HTERT RPE-1 (cell line): ENCODE results near the gene SLC41A1.
"Not testable (repeated sequence)": the region's sequence is repeated elsewhere in the genome, so short reads cannot be mapped to it uniquely, and the experiment has no call there.

Experiments used
- in situ Hi-C: fragments of 300-500 bp; cut with MboI; formaldehyde crosslinking; loops from 4 replicates; pipeline ENCODE4 v1.14.3; 2020; ENCODE audit warnings: low sequenced_read_pairs

The SLC41A1 gene

DNA sequence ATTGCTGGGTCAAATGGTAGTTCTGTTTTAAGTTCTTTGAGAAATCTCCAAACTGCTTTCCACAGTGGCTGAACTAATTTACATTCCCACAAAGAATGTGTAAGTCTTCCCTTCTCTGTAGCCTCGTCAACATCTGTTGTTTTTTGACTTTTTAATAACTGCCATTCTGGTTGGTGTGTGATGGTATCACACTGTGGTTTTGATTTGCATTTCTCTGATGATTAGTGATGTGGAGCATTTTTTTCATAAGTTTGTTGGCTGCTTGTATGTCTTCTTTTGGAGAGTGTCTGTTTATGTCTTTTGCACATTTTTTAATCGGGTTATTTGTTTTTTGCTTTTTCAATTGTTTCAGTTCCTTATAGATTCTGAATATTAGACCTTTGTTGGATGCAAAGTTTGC, 10.3 kb upstream of the SLC41A1 start:
- in situ Hi-C loops, result not testable (repeated sequence)

DNA sequence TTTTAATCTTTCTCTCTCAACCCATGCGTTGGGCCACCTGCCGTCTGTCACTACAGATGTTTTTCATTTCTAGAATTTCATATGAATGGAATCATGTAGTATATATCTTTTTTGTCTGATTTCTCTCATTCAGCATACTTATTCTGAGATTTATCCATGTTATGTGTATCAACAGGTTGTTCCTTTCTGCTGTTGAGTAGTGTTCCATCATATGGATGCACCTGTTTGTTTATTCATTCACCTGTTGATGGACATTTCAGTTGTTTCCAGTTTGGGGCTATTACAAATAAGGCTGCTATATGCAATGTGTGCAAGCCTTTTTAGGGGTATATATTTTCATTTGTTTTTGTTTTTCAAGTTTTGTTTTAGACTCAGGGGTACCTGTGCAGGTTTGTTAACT, 9.4 kb upstream of the SLC41A1 start:
- in situ Hi-C loops, result no loop called here

DNA sequence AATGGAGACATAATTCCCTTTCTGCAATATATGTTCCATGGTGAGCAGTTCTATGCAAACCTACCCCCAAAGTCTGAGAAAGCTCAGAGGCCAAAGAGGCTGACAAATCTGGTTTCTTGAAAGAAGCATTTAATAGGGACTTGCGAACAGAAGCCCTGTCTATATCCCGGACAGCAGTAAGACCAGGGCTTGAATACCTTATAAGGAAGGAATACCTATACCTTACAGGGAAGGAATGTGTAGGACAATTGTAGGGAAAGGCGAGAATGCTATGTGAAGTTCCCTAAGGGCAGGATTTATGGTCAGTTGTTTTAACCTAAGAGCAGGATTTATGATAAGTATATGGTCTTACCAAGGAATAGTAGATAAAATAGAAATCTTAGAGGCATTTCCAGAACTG, 5.0 kb upstream of the SLC41A1 start:
- in situ Hi-C loops, result no loop called here

DNA sequence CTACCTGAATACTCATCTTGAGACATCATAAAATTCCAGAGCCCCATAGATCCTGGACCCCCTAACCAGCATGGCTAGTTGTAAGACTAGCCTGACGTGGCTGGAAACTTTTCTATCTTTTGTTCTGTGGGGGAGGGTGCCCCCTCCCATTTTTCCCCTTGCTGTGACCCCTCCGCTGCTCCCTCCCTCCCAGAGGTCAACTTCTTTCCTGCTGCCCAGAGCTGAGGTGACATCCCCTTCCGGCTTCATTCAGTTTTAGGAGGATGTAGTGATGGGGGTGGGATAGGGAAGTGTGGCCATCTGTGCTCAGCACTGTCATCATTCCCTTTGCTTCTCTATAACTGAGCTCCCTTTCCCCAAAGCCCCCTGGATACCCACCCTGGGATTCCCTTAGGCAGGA, 4.4 kb upstream of the SLC41A1 start:
- in situ Hi-C loops, result no loop called here

DNA sequence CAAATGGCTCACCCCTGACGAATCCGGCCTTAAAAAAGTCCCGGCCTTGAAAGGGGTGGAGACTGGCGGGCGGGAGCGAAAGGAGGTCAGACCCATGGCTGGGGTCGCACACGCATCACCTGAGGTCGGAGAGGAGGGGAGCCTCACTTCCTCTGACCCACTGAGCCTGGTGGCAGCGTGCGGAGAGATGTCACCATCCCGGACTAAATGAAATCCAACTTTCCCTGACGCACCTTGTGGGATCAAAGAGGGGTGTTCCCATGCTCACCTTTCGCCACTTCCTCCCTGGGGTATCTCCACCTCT, 709 bp upstream of the SLC41A1 start:
- in situ Hi-C loops, result no loop called here

DNA sequence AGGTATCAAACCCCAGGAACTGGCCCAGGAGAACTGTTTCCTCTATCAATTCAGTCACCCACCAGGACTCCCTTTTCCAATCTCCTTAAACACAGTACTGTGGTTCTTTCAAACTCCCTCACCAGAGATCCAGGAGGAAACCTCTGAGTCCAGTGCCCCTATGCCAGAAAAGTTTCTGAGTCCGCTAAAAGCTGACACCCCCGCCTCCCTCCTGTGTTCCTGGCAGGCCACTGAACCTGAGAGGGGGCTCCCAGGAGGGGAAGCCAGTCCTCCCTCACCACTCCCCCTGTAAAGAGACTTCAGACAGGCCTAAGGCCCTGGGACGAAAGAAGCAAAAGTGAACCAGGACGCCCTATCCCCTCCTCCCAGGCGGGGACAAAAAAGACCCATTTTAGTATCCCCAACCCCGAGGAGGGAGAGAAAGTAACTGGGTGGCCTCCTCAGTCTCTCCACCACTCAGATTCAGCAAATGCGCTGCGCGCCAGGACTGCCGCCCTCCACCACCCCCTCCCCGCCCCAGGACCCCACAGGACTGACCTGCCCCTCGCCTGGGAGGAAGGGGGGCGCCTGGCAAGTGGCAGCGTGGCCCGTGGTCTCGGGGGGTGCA, 624 bp downstream of the SLC41A1 start:
- in situ Hi-C loops, result no loop called here

DNA sequence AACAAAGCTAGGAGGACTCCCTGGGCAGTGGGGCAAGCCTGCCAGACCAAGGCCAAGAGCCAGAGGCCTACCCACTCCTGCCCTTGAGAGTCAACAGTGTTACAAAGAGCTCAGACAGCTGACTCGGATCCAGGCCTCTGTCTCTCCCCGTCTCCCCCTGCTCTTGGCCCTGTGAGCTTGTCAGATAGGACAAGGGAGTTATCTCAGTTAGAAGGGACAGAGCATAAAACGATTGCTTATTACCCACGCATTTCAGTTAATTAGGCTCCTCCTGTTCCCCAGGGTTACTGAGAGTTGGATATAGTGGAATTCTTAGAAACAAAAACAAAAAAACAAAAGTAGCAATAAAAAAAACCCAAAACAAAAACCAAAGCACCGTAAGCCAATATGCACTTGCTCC, 1.3 kb downstream of the SLC41A1 start:
- in situ Hi-C loops, result no loop called here

DNA sequence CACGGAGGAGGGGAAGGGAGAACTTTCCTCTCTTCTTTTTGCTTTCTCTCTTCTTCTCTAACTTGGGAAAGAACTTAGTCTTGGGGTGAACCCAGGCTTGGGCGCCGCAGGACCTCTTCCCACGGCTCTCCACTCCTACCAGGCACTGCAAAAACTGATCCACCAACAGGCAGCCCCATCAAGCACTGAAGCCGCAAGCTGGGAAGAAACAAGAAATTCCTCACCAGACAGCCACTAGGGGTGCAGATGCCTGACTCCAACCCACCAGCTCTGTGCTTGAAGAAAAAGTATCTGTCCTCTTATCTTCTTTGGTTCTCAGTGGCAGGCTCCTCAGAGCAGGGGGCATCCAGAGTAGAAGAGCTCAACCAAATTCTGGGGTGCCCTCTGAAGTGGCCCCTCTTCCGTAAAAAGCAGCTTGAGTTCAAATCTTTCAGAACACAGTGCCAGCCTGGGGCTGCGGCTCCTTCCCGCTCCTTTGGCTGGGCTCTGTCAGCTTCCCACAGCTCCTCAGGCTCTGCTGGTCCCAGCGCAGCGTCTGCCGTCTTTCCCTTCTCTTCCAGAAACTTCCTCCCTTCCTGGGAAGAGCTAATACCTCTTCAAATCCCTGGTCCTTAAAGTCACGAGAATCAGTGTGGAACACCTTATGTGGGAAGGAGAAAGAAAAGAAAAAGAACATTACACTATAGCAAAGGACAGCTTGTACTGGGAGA, 2.4 kb downstream of the SLC41A1 start:
- in situ Hi-C loops, result no loop called here

DNA sequence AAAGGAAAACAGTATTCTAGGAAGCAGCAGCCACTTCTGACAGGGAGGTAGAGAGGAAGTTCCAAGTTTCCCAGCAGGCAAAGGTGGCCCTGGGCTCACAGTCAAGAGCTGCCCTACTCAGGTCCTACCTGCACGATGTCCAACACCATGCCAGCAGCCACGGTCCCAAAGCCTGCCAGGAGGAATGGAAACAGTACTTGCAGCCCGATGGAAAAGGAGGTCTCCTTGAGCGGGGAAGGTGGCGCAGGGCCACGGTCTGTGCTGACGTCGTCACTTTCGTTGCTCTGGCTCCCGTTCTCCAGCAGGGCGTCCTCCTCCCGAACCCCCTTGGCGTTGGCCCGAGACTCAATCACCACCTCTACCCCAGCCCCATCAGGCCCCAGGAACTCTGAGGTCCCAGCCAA, 3.1 kb downstream of the SLC41A1 start:
- in situ Hi-C loops, result no loop called here

DNA sequence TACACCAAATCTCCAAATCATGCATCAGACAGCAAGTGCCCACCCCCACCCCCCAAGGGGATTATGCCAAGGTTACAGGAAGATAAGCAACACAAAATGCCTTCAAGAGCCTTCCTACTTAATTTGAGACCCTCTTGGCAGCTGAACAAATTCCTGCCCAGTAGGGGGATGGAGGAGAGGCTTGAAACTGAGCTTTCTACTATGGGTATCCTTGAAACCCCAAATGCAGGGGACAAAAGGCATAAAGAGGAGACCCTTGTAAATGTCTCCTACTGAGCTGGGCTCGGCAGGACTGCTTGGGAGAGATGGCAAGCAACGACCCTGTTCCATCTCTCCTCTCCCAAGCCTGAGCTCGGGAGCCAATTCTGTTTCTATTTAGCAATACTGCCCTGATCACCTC, 3.5 kb downstream of the SLC41A1 start:
- in situ Hi-C loops, result no loop called here

DNA sequence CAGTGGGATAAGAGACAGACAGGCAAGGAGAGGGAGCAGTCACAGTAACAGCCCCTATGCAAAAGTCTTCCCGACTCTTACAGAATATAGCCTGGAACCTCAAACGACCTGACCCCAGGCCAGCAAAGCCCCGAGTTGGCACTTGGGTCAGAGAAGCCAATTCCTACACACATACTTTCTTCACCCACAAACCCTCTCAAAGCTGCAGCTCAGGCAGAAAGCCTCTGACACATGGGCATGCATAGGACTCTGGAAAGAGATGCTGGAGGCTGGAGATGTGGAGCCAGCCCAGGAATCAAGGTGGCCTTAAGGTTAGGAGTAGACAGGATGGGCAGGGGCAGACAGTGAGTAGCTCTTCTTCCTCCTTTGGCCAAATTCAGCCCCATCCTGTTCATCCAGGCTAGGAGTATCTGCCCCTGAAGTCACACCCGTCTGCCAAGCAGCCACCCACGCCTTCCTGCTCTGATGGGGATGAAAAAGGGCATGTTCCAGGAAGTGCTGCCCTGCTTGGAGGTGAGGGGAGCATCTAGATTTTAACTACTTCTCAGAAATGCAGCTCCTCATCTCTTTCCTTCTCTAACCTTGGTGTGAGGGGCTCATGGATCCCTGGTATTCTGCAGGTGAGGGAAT, 7.8 kb downstream of the SLC41A1 start:
- in situ Hi-C loops, result no loop called here

DNA sequence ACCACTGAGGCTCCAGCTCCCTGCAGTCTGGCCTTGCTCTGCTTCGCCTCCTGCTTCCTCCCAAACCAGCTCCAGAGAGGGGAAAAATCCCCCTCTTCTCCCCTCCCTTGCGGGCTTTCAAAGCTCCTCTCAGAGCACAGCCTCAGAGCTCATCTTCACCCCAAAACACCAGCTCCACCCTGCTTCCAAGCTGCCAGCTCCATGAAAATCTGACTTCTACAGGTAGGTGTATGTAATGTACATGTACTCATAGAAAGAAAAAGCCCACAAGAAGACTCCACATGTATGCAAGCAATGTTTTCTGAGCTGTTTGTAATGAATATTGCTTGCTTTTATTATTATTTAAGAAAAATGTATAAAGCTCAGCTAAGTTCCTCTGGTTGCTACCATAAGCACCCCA, 8.4 kb downstream of the SLC41A1 start:
- in situ Hi-C loops, result no loop called here

DNA sequence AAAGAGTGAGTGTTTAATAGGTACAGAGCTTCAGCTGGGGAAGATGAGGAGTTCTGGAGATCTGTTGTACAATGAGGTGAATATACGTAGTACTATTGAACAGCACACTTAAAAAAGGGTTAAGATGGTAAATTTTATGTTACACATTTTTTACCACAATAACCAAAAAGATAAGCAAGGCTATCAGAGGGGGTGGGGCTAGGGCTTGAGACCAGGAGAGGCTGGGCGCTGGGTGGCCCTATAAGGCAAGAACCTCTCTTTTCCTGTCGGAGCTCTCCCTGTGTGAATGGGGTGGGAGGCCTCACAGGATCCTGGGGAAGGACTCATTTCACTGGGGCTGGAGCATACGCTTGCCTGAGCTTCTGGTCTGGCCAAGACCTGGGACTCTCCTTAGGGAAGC, 9.0 kb downstream of the SLC41A1 start:
- in situ Hi-C loops, result no loop called here

DNA sequence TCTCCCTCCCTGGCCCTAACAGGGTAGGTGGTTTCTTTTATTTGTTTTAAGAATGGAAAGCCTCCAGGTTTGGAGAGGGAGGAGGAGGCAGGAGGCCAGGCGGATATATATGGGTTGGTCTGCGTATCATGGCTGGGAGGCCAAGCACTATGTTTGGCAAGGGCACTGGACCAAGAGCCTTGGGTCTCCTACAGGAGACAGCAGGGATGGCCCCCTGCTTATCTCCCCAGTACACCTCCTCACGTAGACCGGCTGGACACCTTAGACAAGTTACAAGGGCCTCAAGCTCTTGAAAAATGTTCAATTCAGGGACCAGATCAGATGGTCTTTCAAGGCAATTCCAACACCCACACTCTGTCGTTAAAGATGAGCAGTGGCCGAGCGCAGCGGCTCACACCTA, 10.9 kb downstream of the SLC41A1 start:
- in situ Hi-C loops, result no loop called here

DNA sequence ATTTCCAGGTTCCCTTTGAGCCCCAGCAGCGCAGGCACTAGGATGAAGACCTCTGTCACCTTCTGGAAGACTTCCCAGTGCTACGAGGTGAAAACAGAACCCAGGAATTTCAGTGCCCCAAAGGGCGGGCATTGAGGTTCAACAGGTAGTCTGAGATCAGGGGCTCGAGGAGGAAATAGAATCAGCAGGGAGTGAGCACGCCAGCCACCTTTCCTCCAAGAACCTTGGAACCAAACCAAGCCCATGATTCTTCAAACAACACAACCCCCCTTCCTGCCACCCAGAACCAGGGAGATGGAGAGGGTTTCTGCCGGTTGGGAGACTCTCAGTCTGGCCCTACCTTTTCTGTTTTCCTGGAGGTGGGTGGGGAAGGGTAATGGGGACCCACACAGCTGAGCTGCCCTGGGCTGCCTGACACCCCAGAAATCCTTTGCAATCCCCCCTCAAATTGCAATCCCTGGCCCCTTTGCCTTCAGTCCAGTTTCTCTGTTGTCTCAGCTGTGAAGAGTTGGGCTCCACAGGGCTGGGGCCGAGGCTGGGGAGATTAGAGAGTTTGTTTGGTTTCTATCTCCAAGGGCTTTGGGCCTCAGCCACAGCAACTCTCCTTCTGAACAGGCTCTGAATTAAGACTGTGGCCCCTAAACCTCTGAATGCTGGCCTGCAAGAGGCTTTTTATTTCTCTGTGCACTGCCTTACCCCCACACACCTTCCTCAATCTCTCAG, 11.9 kb downstream of the SLC41A1 start:
- in situ Hi-C loops, result no loop called here

DNA sequence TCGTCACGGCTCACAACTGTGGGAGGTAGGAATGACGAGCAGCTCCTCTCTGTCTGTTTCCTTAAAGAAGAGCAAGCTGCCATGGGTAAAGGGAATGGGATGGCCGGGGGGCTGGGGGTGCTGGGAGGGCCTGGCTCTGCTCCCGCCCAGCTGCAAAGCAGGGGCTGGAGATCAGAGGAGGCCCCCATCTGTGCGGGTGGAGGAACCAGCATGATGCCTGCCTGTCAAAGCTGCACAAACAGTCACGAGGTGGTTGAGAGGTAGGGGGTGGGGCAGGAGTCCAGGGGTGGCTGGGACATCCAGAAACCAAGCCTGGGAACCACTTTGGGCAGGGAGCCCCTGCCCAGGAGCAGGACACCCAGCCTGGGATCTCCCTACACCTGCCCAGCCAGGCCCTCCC, 12.6 kb downstream of the SLC41A1 start:
- in situ Hi-C loops, result no loop called here

DNA sequence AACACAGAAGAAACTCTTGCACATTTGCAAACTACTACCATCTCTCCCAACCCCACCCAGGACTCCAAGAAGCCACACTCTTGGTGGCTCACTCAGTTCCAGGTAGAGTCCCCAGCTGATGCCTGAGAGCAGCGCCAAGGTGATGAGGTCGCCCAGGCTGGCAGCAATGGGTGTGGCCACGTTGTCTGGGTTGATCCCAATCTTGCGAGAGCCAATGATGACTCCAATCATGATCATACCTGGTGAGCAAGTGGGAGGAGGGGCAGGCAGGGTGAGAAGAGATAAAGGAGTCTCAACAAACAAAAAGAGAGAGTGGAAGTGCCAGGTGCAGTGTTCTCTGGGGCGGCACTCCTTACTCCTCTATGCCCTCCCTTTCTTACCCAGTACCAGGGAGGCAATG, 14.4 kb downstream of the SLC41A1 start:
- in situ Hi-C loops, result no loop called here

DNA sequence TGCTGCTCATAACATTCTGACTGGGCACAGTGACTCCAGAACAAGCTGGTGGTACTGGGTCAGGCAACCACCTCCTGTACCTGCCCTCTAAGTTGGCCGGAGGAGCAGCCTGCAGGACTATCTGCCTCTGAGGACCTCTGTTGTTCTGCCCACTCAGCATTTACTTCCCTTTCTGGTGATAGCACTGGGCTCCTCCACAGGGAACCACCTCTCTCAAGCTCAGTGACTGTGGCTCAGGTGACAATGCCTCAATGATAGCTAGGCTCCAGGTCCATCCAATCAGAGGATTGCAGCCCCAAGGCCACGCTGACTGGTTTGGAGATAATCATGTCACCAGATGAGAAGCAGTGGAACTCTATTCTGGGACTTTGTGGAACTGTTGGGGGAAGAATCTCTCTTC, 15.8 kb downstream of the SLC41A1 start:
- in situ Hi-C loops, result no loop called here

DNA sequence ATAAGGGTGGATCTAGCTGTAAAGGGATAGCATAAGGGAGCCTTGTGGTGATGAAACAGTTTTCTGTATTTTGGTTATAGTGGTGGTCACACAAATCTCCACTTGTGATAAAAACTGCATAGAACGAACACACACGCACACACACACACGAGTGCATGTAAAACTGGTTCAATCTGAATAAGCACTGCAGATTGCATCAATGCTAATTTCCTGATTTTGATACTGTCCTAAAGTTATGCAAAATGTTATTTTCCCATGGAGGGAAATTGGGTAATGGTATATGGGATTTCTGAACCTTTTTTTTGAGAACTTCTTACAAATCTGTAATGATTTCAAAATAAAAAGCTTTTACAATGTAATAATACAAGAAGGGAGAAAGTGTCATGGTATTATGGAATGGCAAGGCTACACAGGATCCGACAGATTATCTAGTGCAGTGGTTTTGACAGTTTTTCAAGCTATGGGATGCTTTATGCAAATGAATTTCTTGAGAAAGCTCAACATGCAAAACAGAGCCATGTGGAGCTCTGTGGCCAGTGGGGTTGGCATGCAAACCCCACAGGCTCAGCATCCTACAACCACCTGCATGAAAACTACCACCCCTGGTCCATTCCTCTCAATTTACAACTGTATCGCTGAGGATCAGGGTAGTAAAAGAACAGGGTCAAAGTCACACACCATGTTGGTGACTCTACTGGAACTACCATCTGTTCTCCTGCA, 18.8 kb downstream of the SLC41A1 start:
- in situ Hi-C loops, result no loop called here

DNA sequence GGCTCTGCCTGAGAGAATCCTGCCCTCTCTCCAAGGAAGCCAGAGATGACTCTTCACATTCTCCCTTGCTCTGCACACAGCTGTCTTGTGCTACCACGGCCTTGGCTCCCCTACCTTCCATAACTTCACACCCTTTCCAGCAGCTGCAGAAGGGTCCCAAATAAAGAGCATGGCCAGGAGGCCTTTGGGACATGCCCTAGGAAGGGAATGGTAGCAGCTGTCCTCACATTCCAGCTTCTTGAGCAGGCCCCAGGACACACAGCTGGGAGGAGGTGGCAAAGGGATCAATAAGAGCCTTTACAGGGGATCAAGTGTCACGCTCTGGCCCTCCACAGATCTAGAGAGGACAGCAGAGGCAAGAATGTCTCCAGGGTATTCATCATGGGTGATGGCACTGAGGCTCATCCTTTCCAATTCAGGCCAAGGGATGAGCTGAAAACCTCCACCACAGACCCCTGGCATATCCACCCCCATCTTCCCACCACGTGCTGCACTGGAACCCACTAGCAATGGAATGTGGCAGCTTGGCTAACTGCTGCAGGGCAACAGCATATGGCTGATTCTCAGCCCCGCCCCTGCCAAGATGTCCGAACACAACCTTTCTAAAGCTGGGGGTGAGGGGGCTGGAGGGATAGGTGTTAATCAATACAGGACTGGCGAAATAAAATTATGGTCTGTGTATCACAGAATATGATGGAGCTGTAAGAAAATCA, 19.9 kb downstream of the SLC41A1 start:
- in situ Hi-C loops, result no loop called here

DNA sequence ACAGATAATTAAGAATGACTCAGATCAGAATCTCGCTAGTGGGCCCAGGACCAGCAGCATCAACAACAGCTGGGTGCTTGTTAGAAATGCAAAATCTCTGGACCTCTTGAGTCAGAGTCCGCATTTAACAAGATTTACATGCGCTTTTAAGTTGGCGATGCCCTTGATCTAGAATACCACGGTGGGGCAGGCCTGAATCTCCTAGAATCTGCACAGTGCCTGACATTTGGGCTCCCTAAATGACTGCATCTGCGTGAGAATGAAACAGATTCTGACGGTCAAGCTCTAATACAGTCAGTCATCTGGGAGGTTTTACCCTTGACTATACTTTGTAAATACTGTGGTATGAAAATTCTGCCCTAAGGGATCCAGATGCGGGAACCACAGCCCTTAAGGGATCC, 20.5 kb downstream of the SLC41A1 start:
- in situ Hi-C loops, result no loop called here
